SKM-1 (cell line): ENCODE measurements around the gene ASCC1.
"Not testable (repeated sequence)": the region's sequence is repeated elsewhere in the genome, so short reads cannot be mapped to it uniquely, and the experiment has no call there.

Source experiments
- DNase-seq: peaks from one replicate; lab custom pipeline; 2025; ENCODE audit not compliant: unreplicated experiment; lab: John Stamatoyannopoulos, UW

ASCC1 gene

DNA sequence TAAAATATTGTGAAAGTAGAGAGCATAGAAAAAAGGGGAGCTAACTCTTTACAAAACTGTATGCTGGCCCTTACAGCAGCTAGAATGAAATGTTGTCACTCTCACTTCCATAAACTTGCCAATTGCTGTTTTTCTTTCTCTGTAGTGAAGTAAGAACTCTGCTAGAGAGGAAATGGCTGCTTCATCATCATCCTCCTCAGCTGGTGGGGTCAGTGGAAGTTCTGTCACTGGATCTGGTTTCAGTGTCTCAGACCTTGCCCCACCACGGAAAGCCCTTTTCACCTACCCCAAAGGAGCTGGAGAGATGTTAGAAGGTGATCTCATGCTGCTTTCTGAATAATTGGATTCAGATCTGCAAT, 7.6 kb upstream of the ASCC1 start:
- DNase-seq: no peak

DNA sequence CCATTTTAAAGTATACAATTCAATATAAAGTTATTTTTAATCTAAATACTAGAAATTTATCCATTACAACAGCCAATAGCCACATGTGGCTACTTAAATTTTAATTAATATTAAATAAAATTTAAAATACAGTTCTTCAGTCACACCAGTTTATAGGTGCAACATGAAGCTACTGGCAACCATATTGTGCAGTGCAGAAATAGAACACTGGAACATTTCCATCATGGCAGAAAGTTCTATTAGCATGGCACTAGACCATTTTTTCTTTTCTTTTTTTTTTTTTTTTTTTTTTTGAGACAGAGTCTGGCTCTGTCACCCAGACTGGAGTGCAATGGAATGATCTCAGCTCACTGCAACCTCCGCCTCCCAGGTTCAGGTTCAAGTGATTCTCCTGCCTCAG, 5.2 kb upstream of the ASCC1 start:
- DNase-seq: no peak

- DNase-seq: no peak
Measured at GRCh38 chr10:72220637-72221036, 4.6 kb upstream of the ASCC1 start.

DNA sequence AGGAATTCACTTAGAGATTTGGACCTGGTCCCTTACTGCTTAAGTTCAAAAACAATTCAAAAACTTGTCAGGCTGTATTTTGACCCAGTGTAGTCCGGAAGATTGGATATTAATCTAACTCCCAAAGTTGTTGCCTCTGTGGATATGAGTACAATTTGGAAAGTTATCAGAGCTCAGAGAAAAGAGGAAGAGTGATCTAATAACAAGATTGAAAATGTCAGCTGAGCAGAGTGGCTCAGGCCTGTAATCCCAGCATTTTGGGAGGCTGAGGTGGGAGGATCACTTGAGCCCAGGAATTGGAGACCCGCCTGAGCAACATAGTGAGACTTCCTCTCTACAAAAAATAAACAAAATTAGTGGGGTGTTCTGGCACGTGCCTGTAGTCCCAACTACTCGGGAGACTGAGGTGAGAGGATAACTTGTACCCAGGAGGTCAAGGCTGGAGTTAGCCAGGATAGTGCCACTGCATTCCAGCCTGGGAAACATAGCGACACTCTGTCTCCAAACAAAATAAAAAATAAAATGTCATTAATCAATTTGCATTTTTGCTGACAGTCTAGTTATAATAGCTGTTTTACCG, 3.2 kb upstream of the ASCC1 start:
- DNase-seq: no peak

DNA sequence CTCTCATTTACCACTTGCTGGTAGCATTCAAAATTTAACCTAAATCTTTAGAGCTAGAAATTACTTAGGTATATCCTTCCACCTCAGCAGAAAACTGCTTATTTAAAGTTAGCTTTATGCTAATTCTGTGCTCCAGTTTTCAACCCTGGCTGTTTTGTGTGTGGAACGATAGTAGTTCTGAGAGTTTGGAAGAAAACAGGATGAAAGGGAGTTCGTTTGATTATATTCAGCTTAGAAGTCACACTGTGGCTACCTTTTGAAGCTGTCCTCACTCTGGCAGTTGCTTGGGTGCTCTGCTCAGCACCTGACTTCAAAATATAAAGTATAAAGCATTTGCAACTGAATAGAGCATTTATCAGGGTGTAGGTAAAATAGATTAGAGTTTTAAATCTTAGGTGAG, 2.6 kb upstream of the ASCC1 start:
- DNase-seq: no peak

DNA sequence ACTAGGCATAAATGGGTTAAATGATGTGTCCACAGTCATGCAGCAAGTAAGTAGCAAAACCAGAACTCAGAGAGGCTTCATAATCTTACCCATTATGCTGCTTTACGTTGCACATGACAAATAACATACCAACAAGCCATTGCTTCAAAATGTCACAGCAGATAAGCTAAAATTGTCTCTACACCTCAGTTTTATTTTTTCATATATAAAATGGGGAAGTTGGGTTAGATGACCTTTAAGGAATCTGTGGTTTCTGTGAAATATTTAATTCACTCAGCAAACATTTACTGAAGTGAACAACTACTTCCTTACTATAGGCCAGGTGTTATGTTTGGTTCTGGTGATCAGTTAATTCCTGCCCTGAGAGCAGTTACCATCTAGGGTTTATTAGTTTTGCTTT, 2.2 kb upstream of the ASCC1 start:
- no peak for DNase-seq

DNA sequence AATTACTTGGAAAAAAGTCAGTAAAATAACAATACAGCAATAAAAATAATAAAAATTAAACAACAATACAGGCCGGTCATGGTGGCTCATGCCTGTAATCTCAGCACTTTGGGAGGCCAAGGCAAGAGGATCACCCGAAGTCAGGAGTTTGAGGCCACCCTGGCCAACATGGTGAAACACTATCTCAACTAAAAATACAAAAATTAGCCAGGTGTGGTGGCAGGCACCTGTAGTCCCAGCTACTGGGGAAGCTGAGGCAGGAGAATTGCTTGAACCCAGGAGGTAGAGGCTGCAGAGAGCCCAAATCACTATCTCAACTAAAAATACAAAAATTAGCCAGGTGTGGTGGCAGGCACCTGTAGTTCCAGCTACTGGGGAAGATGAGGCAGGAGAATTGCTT, 4.2 kb downstream of the ASCC1 start:
- not testable (repeated sequence) for DNase-seq

- not testable (repeated sequence) for DNase-seq
Measured at GRCh38 chr10:72211381-72211780, 4.7 kb downstream of the ASCC1 start.

- DNase-seq: not testable (repeated sequence)
Measured at GRCh38 chr10:72208526-72208925, 7.5 kb downstream of the ASCC1 start.

DNA sequence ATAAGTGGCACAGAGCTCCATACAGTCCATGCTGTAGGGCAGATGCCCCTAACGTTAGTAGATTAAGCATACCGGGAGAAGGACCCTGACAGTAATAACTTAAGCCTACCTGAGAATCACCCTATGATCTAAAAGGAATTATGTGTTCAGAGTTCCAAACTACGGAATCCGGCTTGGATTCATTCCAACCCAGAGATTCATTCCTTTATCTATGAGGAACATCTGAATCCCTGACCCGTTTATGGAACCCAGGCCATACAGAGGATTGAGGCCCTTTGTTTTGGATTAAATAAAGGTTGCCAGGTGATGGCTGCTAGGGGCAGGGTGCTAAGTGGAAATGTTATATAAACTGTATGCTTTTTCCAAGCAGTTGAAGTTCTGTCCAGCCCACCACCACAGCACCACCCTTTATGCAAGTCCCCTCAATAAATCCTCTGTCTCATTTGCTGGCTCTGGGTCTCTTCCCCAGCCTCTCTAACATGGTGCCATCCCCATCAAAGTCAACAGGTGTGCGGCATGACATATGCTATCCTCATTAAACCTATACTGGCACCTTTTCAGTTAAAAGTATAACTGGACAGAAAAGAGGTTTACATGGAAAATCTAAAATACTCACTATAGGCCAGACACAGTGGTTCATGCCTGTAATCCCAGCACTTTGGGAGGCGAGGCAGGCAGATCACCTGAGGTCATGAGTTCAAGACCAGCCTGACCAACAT, 9.4 kb downstream of the ASCC1 start:
- DNase-seq: no peak

- DNase-seq: no peak
Measured at GRCh38 chr10:72204724-72205123, 11.4 kb downstream of the ASCC1 start.

DNA sequence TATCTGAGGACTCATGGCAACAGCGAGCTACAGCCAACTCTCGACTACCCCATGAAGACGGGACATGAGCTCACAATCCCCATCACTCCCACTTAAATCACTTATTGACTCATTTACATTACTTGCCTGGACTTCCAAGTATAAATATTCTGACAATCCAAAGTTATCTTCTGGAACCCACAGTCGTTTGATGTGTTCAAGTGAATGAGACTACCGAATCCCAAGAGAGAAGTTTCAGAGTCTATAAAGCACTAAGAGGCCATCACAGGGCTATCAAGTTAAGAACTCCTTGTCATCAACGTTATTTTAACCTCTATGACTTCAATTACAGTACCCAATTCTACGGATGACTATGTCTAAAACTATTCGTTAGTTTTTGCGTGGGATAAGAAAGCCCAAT, 11.8 kb downstream of the ASCC1 start:
- no peak for DNase-seq

DNA sequence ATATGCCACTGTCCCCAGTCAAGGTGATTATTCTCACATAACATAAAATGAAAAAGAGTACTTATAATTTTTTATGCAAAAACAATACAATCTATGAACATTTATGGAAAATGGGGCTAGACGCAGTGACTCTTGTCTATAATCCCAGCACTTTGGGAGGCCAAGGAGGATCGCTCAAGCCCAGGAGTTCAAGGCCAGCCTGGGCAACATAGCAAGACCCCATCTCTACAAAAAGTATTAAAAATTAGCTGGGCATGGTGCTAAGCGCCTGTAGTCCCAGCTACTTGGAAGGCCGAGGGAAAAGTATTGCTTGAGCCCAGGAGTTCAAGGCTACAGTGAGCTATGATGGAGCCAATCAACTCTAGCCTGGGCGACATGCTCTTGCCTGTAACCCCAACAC, 14.8 kb downstream of the ASCC1 start:
- DNase-seq: no peak

DNA sequence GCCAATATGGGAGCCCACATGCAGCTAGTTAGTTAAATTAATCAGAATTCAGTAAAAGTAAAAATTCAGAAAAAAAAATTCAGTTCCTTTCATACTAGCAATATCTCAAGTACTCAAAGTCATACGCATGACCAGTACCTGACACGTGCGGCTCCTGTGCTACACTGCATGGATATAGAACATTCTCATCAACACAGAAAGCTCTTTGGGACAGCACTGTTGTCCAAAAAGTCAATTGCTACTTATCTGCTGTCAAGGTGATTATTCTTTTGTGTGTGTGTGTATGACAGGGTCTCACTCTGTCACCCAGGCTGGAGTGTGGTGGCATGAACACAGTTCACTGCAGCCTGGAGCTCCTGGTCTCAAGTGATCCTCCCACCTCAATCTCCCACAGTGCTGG, 15.2 kb downstream of the ASCC1 start:
- DNase-seq: no peak

- DNase-seq: no peak
Measured at GRCh38 chr10:72194949-72195348, 21.1 kb downstream of the ASCC1 start.

DNA sequence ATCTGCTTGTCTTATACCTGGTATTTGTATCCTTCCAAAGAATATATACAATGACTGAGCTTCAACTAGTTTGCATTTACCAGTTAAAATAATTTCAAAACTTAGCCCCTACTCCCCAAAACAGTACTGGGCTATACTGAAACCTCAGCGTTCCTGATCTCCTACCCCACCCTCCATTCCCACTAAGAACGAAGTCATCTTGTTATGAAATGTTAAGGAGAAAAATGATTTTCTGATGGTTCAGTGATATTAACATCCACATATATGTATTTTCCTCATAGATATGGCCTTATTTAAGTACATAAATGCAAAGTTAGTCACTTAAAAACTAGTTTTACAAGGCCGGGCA, 29.1 kb downstream of the ASCC1 start:
- DNase-seq: no peak

DNA sequence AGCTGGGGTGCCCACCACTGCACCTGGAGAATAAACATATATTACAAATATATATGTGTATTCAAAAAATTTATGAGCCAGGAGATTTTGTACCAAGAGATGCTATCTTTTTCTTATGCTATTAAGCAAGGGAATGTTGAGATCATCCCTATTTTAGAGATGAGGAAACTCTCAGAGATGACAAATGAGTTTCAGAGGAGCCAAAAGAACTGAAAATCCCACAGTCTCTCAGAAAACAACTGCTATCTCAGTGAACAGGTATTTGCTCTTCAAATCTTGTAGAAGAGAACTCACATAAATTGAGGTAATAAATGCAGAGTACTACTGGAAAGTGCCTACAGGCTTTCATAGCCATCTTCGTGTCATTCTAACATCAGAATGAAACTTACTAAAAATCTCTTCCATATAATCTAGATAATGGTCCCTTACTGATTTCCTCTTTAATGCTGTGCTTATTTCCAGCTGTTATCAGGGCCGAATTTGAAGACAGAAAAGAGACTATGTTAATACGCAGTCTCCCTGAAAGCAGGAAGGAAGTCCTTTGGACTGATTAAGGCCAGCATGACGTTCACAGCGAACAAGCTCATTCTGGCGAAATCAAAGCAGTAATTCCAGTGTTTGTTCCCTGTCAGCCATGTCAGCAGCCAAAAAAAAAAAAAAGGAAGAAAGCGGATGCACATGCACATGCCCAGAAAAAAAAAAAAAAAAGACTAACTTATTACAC, 29.7 kb downstream of the ASCC1 start:
- no peak for DNase-seq

- no peak for DNase-seq
Measured at GRCh38 chr10:72184156-72184555, 31.9 kb downstream of the ASCC1 start.

DNA sequence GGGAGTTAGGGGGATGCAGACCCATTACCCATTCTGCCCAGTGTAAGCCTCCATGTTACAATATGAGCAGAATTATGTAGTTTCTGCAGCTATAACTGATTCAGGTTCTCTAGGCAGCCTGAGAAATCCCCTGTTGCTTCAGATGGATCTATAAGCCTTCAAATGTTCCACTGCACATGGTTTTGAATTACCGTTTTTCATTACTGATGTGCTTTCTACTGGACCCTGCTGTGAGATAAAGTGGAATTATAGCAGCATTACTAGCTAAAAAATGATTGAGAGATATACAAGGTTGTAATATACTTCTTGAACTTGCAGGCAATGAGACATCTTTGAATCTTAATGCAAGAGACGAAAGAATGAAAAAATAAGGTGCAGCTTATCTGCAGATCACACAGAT, 38.6 kb downstream of the ASCC1 start:
- DNase-seq: no peak

GRCh38 chr10:72176701-72177100, 39.4 kb downstream of the ASCC1 start:
- no peak for DNase-seq

GRCh38 chr10:72175149-72175548, 40.9 kb downstream of the ASCC1 start:
- no peak for DNase-seq

- DNase-seq: no peak
Measured at GRCh38 chr10:72174297-72174662, 41.8 kb downstream of the ASCC1 start.
